Transverse colon (tissue), 4 donors: ENCODE measurements around the gene DIS3L2. TPM values are rescaled to one million over a fixed set of nuclear protein-coding genes. Genes with fewer than 3 reads are reported as not detected.

ENCODE experiments used
- DNase-seq: peaks from one replicate; pipeline ENCODE4 v3.0.0-alpha.2; 2019
- H3K27ac ChIP-seq, 4 donors: fragments of 200-600 bp; sonication (generic); 2 replicates each; pipeline ENCODE4 v1.5.1; 2016 to 2018; ENCODE audit warnings: inconsistent platforms in 4 of 4
- H3K27me3 ChIP-seq: fragments of 200-600 bp; sonication (generic); 2 replicates; pipeline ENCODE4 v1.5.1; 2017; ENCODE audit warnings: inconsistent platforms
- H3K36me3 ChIP-seq, 4 donors: fragments of 200-600 bp; sonication (generic); 2 replicates each; pipeline ENCODE4 v1.5.1; 2017 to 2019; ENCODE audit warnings: inconsistent platforms in 4 of 4
- H3K4me1 ChIP-seq, 4 donors: fragments of 200-600 bp; sonication (generic); 2 replicates each; pipeline ENCODE4 v1.5.1; 2017 to 2020; ENCODE audit warnings: inconsistent platforms in 4 of 4
- H3K4me3 ChIP-seq, 4 donors: fragments of 200-600 bp; sonication (generic); 1 replicate in 1 of 4; 2 replicates in 3 of 4; pipeline versions ENCODE4 v1.5.1 to v1.6.1; 2017 to 2019; ENCODE audit warnings: inconsistent platforms in 4 of 4
- H3K9me3 ChIP-seq, 2 donors: fragments of 200-600 bp; sonication (generic); 2 replicates each; pipeline ENCODE4 v1.5.1; 2017 to 2019; ENCODE audit warnings: inconsistent platforms in 2 of 2
- EP300 ChIP-seq: sonication (generic); formaldehyde crosslinking; IDR thresholded peaks from one replicate; pipeline ENCODE4 v1.6.1; 2017; ENCODE audit warnings: antibody characterized with exemption, low read depth
- POLR2A ChIP-seq: fragments of 450-650 bp; IDR thresholded peaks from one replicate; pipeline ENCODE4 v1.6.1; 2016; ENCODE audit warnings: antibody characterized with exemption, mild to moderate bottlenecking, moderate library complexity
- POLR2AphosphoS5 ChIP-seq, 3 donors: sonication (generic); formaldehyde crosslinking; IDR thresholded peaks; one replicate each; pipeline ENCODE4 v1.6.1; 2016; ENCODE audit warnings: antibody characterized with exemption in 3 of 3
- WGBS, 2 donors: methylation state at CpG; one replicate each; pipeline ENCODE4 v1.1.5; 2018; ENCODE audit warnings: low coverage in 1 of 2; 5-methylcytosine and 5-hydroxymethylcytosine counted together
- in situ Hi-C, 4 donors: fragments of 200-750 bp; cut with MboI; loops; one replicate each; pipeline versions ENCODE4 v1.15.0 to v1.15.1; 2017; ENCODE audit warnings: low sequenced_read_pairs in 3 of 4, low pct_ligation_motif_present in 1 of 4, low pct_unique_long_range_greater_than_20kb in 1 of 4
- intact Hi-C: fragments of 100-400 bp; cut with DNase I; formaldehyde crosslinking; loops from one replicate; pipeline ENCODE4 v1.15.1; 2023; ENCODE audit warnings: low total_unique reads
- total RNA-seq, 4 donors: library from RNA; depleted of rRNA; stranded (reverse); fragments of >200 nt; gene quantifications; one replicate each; pipeline ENCODE4 v1.1.0, GENCODE V29; 2016
- TF ChIP-seq, protein P1 (sequence below), 5 experiments: fragments of 200-600 bp in 3 of 5; fragments of 450-650 bp in 2 of 5; sonication (generic) in 3 of 5; IDR thresholded peaks; 1 replicate in 2 of 5; 2 replicates in 3 of 5; pipeline ENCODE4 v1.5.1; 2016 to 2017; ENCODE audit warnings: antibody characterized with exemption in 5 of 5, inconsistent platforms in 3 of 5, mild to moderate bottlenecking in 2 of 5, moderate library complexity in 1 of 5

Gene DIS3L2
- total RNA-seq, 4 donors from 2014 or later, result 24.7 to 99.9 (median 51.2) TPM

DNA sequence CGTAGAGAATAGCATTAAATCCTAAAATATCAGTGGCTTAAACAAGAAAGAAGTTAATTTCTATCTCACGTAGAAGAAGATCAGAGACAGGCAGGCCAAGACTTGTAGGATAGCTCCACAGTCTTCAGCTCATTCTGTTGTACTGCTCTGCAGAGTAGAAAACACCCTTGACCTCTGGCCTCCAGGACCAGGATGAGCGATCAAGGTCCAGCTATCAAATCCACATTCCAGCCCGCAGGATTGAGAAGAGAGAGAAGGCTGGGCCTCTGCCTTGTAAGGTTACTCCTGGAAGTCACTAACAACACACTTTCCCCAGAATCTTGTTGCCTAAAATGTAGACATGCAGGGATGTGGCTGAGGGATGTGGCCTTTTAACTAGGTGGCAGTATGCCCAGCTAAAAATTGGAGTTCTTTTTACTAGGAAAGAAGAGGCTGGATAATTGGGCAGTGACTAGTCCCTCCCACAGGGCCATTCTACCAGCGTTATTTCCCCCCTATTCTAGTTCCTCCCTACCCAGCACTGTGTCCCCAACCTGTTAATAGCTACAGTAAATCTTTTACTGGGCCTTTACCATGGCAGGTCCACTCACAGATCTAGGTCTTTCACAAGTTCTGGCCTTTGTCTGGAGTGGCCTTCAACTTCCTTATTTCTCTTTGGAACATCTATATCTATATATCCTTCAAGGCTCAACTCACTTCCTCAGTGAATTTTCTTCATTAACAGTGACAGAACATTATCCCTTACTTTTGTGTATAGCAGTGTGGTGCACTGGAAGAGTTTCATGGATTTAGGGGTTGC is 165.0 kb downstream of the DIS3L2 start:
- WGBS, 2 donors, result 90 to 92% methylated on average over 3 to 5 of the region's 5 CpGs
- H3K27me3 ChIP-seq, result no peaks in the 10 kb centered on the region
- no peak for TF ChIP-seq EP300
- no peak for TF ChIP-seq POLR2AphosphoS5 (IDR thresholded peaks at IDR 0.05)
- TF ChIP-seq, protein P1, sequence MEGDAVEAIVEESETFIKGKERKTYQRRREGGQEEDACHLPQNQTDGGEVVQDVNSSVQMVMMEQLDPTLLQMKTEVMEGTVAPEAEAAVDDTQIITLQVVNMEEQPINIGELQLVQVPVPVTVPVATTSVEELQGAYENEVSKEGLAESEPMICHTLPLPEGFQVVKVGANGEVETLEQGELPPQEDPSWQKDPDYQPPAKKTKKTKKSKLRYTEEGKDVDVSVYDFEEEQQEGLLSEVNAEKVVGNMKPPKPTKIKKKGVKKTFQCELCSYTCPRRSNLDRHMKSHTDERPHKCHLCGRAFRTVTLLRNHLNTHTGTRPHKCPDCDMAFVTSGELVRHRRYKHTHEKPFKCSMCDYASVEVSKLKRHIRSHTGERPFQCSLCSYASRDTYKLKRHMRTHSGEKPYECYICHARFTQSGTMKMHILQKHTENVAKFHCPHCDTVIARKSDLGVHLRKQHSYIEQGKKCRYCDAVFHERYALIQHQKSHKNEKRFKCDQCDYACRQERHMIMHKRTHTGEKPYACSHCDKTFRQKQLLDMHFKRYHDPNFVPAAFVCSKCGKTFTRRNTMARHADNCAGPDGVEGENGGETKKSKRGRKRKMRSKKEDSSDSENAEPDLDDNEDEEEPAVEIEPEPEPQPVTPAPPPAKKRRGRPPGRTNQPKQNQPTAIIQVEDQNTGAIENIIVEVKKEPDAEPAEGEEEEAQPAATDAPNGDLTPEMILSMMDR (IDR thresholded peaks at IDR 0.05), result no peak
- TF ChIP-seq POLR2A, result no peak
- peaks cover 0 to 6% (median 0%) of the 10 kb centered on the region in 4 donors for H3K36me3 ChIP-seq
- in situ Hi-C loops, result loop anchor here in 2 of 4 donors (25.0 kb wide), 1 partner anchor 189 kb away; the partner anchor contains the start of gene NPPC (in 2 of the 2)
- H3K4me3 ChIP-seq, result no peak overlapping the region
- H3K9me3 ChIP-seq, result no peaks in the 10 kb centered on the region
- H3K4me1 ChIP-seq, result no peaks in the 10 kb centered on the region
- DNase-seq, result no peak
- H3K27ac ChIP-seq, result no peak overlapping the region
- intact Hi-C loops, result no loop called here

DNA sequence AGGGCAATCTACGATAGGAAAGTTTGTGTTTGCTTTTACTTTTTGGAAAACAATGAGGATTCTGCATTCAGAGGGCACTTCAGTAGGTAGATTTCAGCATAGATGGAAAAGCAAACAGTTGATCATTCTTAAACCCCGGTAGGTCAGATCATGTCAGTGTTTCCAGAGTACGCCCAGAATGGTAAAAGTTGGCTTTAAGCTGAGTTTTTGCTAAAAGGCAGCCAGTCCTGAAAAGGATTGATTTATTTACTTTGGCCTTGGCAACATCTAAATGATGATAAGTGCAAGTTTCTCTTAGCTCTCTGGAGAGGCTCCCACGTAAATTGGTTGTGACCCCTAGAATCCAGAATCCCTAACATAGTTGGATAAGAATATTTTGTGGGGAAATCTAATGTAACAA is 168.0 kb downstream of the DIS3L2 start:
- Histone ChIP-seq H3K27ac (no peak overlapping the region), H3K4me3 (no peak overlapping the region), H3K27me3 (no peaks in the 10 kb centered on the region), H3K36me3 (peaks cover 0 to 16% (median 0%) of the 10 kb centered on the region in 4 donors), H3K4me1 (peaks cover 0 to 4% (median 0%) of the 10 kb centered on the region in 4 donors), H3K9me3 (no peaks in the 10 kb centered on the region)
- 72 to 73% methylated on average over 3 to 4 of the region's 4 CpGs for WGBS, 2 donors
- TF ChIP-seq POLR2A (no peak), POLR2AphosphoS5 (IDR thresholded peaks at IDR 0.05) (no peak), EP300 (no peak)
- TF ChIP-seq, protein P1 (IDR thresholded peaks at IDR 0.05), result no peak
- no peak for DNase-seq
- in situ Hi-C loops (loop anchor here in 2 of 4 donors (25.0 kb wide), 1 partner anchor 192 kb away; the partner anchor contains the start of gene NPPC (in 2 of the 2)), intact Hi-C loops (no loop called here)

DNA sequence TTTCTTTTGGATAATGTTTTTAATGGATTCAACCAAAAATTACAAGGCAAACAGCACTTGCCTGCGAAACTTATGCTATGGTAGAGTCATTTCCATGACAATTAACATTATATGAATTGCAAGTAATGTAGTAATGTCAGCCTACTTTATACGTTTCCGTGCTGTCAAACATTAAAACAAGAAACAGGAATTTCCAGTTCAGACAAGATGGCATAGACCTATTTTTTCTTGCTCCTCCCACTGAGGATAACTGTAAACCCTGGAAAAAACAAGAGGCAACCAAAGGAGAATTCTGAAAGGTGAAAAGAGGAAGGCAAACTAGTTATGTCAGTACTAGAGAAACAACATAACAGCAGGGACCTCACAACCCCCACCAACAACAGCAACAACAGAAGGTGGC is 170.7 kb downstream of the DIS3L2 start:
- Histone ChIP-seq H3K9me3 (no peaks in the 10 kb centered on the region), H3K36me3 (peaks cover 0 to 16% (median 0%) of the 10 kb centered on the region in 4 donors), H3K27ac (no peak overlapping the region), H3K27me3 (no peaks in the 10 kb centered on the region), H3K4me3 (no peak overlapping the region), H3K4me1 (peaks cover 0 to 4% (median 0%) of the 10 kb centered on the region in 4 donors)
- 58 to 71% methylated on average over 3 of the region's 3 CpGs for WGBS, 2 donors
- intact Hi-C loops (no loop called here), in situ Hi-C loops (loop anchor here (10.0 to 25.0 kb wide), 3 partner anchors 195 to 207 kb away; partner anchors contain the start of gene NPPC (in 3 of the 4))
- no peak for DNase-seq
- TF ChIP-seq POLR2AphosphoS5 (IDR thresholded peaks at IDR 0.05) (no peak), EP300 (no peak), POLR2A (no peak)
- TF ChIP-seq, protein P1 (IDR thresholded peaks at IDR 0.05), result no peak

DNA sequence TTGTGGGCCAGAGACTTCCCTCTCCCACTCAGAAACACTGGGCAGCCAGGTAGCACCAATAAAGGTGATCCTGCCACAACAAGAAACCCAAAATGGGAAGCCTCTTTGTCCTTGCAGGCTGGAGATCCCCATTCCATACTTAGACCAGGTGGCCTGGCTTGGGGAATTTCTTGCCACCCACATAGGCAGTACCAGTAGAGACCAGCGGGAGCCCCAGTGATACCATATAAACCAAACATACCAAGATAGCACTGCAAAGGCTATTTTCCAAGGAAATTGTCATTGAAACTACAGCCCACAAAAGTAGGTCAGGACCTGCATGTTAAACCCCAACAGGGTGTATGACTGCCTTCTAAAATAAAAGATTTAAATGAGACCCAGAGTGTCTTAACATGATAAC is 171.6 kb downstream of the DIS3L2 start:
- peaks cover 0 to 16% (median 0%) of the 10 kb centered on the region in 4 donors for H3K36me3 ChIP-seq
- in situ Hi-C loops (loop anchor here (10.0 to 25.0 kb wide), 3 partner anchors 196 to 208 kb away; partner anchors contain the start of gene NPPC (in 3 of the 4)), intact Hi-C loops (no loop called here)
- WGBS, 2 donors, result 100% methylated on average over 1 of the region's 1 CpG; no CpG with 5 or more reads in 1 of the 2 donors
- H3K4me3 ChIP-seq, result no peak overlapping the region
- H3K27me3 ChIP-seq, result no peaks in the 10 kb centered on the region
- TF ChIP-seq, protein P1 (IDR thresholded peaks at IDR 0.05), result no peak
- TF ChIP-seq EP300 (no peak), POLR2A (no peak), POLR2AphosphoS5 (IDR thresholded peaks at IDR 0.05) (no peak)
- no peaks in the 10 kb centered on the region for H3K9me3 ChIP-seq
- DNase-seq, result no peak
- H3K27ac ChIP-seq, result no peak overlapping the region
- peaks cover 0 to 11% (median 0%) of the 10 kb centered on the region in 4 donors for H3K4me1 ChIP-seq
